Measurements from ENCODE around the gene FLYWCH1. TPM values are rescaled to one million over a fixed set of nuclear protein-coding genes. Genes with fewer than 3 reads are reported as not detected.

FLYWCH1 gene
- total RNA-seq, 1 experiment from 2014 or later, result 12.5 TPM

DNA sequence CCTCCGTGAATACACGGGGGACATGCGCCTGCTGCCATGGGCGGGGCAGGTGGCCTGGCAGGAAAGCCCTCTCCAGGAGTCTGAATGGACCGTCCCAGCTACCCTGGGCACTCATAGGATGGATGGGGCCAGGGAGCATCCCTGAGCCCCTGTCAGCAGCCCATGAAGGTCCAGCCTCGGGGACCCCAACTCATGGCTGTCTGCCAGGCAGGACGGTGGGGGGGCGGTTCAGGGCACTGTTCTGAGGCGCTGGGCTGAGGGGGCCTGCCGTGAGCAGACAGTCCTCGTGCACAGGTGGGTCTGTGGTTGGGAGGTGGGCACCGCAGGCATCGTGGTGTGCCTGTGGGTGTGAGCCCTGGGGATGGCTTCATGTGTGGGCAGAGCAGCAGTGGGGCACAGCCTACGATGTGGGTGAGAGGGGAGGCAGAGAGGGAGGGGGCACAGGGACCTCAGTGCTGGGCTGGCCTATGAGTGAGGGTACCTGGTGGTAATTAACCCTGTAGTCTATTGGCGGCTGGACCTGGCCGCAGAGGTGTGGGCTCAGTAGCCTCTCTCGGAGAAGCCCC is 75.0 kb downstream of the FLYWCH1 start:
- no CpG with 5 or more reads among the region's 17 CpGs for WGBS (ENCODE audit: extremely low coverage, insufficient read length, low lambda C conversion rate)
- Histone ChIP-seq H3K18ac (ENCODE audit: insufficient read length, low read depth, low read length) (no peak overlapping the region), H2BK20ac (ENCODE audit: low read depth, low read length, poor library complexity, severe bottlenecking) (no peak overlapping the region), H2BK5ac (ENCODE audit: insufficient read length, low read length) (no peak overlapping the region), H3K4me1 (ENCODE audit: insufficient read depth, low read length) (no peaks in the 10 kb centered on the region; the same call in 1 of the 2 replicates), H3K4me2 (ENCODE audit: insufficient read depth, insufficient read length, low read length) (no peak overlapping the region), H4K91ac (ENCODE audit: insufficient read length, low read depth, low read length) (no peak overlapping the region), H2BK120ac (ENCODE audit: low read depth, low read length, poor library complexity, severe bottlenecking) (no peak overlapping the region), H3K79me2 (ENCODE audit: insufficient read depth, low read length) (no peaks in the 10 kb centered on the region), H3K9ac (ENCODE audit: extremely low read depth, insufficient read length, low read length) (no peak overlapping the region), H3K56ac (ENCODE audit: insufficient read length, low read depth, low read length) (no peak overlapping the region), H3K23ac (ENCODE audit: insufficient read length, low read depth, low read length) (no peak overlapping the region), H3K27ac (ENCODE audit: insufficient read length, low read depth, low read length) (no peak overlapping the region), H3K27me3 (ENCODE audit: insufficient read depth, low read length) (no peaks in the 10 kb centered on the region), H3K9me3 (ENCODE audit: control insufficient read depth, low read depth, low read length) (no peaks in the 10 kb centered on the region), H3K14ac (ENCODE audit: insufficient read depth, low read length) (peak overlapping the region; percentile 63; the same call in 1 of the 2 replicates), H3K23me2 (ENCODE audit: insufficient read length, low read depth, low read length, poor library complexity, severe bottlenecking) (no peaks in the 10 kb centered on the region), H4K5ac (ENCODE audit: insufficient read length, low read depth, low read length) (no peak overlapping the region), H4K20me1 (ENCODE audit: control insufficient read depth, insufficient read depth, insufficient read length) (no peaks in the 10 kb centered on the region), H3K4ac (ENCODE audit: low read depth, low read length) (no peak overlapping the region), H3T11ph (ENCODE audit: low read length) (no peak overlapping the region), H2BK12ac (ENCODE audit: insufficient read length, low read depth, low read length) (no peak overlapping the region), H2AFZ (ENCODE audit: low read length) (no peak overlapping the region), H2BK15ac (ENCODE audit: low read depth, low read length) (no peak overlapping the region), H2AK5ac (ENCODE audit: insufficient read length, low read length) (no peak overlapping the region), H3K79me1 (ENCODE audit: insufficient read depth, low read depth, low read length, poor library complexity, severe bottlenecking) (no peaks in the 10 kb centered on the region), H4K8ac (replicated peaks; ENCODE audit: insufficient read length, low read depth, low read length) (no peak overlapping the region)
- Mint-ChIP-seq H3K9me3 (no peaks in the 10 kb centered on the region), H3K27ac (peak overlapping the region in 1 of 3 experiments; percentile 74; a peak in 1 of 7 replicates), H3K27me3 (ENCODE audit: low read depth) (peaks cover 10% of the 10 kb centered on the region), H3K4me3 (no peak overlapping the region), H3K4me1 (peaks cover 23 to 52% of the 10 kb centered on the region in 2 experiments), H3K36me3 (ENCODE audit: insufficient read depth in 1 of 3, low read depth in 3 of 3) (no peaks in the 10 kb centered on the region)
- no peak for DNase-seq
- TF ChIP-seq, protein P1, sequence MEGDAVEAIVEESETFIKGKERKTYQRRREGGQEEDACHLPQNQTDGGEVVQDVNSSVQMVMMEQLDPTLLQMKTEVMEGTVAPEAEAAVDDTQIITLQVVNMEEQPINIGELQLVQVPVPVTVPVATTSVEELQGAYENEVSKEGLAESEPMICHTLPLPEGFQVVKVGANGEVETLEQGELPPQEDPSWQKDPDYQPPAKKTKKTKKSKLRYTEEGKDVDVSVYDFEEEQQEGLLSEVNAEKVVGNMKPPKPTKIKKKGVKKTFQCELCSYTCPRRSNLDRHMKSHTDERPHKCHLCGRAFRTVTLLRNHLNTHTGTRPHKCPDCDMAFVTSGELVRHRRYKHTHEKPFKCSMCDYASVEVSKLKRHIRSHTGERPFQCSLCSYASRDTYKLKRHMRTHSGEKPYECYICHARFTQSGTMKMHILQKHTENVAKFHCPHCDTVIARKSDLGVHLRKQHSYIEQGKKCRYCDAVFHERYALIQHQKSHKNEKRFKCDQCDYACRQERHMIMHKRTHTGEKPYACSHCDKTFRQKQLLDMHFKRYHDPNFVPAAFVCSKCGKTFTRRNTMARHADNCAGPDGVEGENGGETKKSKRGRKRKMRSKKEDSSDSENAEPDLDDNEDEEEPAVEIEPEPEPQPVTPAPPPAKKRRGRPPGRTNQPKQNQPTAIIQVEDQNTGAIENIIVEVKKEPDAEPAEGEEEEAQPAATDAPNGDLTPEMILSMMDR (conservative IDR thresholded peaks at IDR 0.05), result no peak

Data from H9 (cell line).